ENCODE measurements around the gene PLD1.

Gene PLD1

GRCh38 chr3:171687064-171687463 lies 123.2 kb downstream of the PLD1 start:
- no peak for TF ChIP-seq CTCF (IDR thresholded peaks at IDR 0.05; ENCODE audit: low read length, missing control alignments)
- no peak overlapping the region for H3K4me3 ChIP-seq (replicated peaks; ENCODE audit: low read depth, low read length)
- no peak for DNase-seq (ENCODE audit: low read depth)

- no peak for TF ChIP-seq CTCF (IDR thresholded peaks at IDR 0.05; ENCODE audit: low read length, missing control alignments)
- no peak for DNase-seq (ENCODE audit: low read depth)
- no peak overlapping the region for H3K4me3 ChIP-seq (replicated peaks; ENCODE audit: low read depth, low read length)
These were observed 125.0 kb downstream of the PLD1 start for GRCh38 chr3:171685116-171685895.

- DNase-seq (ENCODE audit: low read depth), result no peak
- no peak overlapping the region for H3K4me3 ChIP-seq (replicated peaks; ENCODE audit: low read depth, low read length)
- TF ChIP-seq CTCF (IDR thresholded peaks at IDR 0.05; ENCODE audit: low read length, missing control alignments), result no peak
These were observed 126.1 kb downstream of the PLD1 start for GRCh38 chr3:171684221-171684620.

GRCh38 chr3:171682743-171683142 lies 127.5 kb downstream of the PLD1 start:
- no peak overlapping the region for H3K4me3 ChIP-seq (replicated peaks; ENCODE audit: low read depth, low read length)
- TF ChIP-seq CTCF (IDR thresholded peaks at IDR 0.05; ENCODE audit: low read length, missing control alignments), result no peak
- no peak for DNase-seq (ENCODE audit: low read depth)

GRCh38 chr3:171680726-171681411 lies 129.4 kb downstream of the PLD1 start:
- H3K4me3 ChIP-seq (replicated peaks; ENCODE audit: low read depth, low read length), result no peak overlapping the region
- no peak for TF ChIP-seq CTCF (IDR thresholded peaks at IDR 0.05; ENCODE audit: low read length, missing control alignments)
- DNase-seq (ENCODE audit: low read depth), result no peak

GRCh38 chr3:171678971-171679492 lies 131.3 kb downstream of the PLD1 start:
- no peak for DNase-seq (ENCODE audit: low read depth)
- no peak overlapping the region for H3K4me3 ChIP-seq (replicated peaks; ENCODE audit: low read depth, low read length)
- no peak for TF ChIP-seq CTCF (IDR thresholded peaks at IDR 0.05; ENCODE audit: low read length, missing control alignments)

All from fibroblast of pulmonary artery (primary cell).